GM19351 (cell line): Measurements from ENCODE around the gene PAX5.

Source experiments
- ATAC-seq: cut with Tn5 transposase; IDR thresholded peaks from one replicate; pipeline ENCODE4 v1.9.1; 2021; ENCODE audit warnings: mild to moderate bottlenecking, moderate library complexity; ENCODE audit not compliant: unreplicated experiment

PAX5 gene

DNA sequence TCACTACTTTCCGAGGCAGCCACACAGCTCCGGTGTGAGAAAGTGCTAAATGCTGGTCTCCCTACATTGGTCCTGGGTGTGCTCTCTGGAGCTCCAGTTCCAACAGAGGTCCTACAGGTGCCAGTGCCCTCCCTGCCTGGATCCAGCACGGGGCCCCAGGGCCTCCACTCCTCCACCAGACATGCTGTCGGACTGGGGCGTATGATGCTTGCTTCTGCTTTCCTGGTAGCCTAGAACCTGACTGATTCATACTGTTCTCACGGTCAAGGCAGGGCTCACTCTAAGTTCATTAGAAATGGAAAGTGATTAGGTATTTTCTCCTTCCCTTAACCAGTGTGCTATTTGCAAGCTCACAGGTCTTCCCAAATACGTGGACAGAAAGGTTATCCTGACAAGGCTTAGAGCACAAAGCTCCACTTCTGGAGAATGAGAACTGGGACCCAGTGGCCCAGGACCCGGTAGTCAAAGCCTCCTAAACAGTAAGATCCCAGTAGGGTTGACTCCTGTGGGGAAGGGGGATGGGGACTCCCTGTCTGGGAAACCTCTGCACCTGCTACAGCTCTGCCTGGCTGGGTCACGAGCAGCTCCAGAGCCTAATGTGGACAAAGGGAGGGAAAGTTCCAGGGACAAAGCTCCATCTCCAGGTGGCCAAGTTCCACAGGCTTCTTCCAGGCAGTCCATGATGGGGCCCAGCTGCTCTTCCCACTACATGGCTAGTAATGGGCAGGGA, 98.1 kb downstream of the PAX5 start:
- peak; percentile 88 for ATAC-seq

DNA sequence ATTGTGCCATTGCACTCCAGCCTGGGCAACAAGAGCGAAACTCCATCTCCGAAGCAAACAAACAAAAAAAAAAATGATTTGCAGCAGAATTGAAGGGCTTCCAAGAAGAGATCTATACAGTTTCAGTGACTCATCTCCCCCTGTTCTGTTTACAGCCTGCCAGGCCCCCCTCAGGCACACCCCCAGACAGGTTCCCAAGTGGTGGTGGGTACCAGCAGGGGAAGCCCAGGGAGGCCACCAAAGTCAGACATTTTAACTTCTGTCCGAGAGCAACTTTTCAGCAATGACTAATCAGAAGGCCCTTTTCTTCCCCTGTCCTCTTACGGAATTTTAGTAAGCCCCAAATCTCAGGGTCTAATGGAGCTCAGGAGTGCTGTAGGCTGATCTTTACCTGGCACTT, 98.7 kb downstream of the PAX5 start:
- peak; percentile 29 for ATAC-seq

DNA sequence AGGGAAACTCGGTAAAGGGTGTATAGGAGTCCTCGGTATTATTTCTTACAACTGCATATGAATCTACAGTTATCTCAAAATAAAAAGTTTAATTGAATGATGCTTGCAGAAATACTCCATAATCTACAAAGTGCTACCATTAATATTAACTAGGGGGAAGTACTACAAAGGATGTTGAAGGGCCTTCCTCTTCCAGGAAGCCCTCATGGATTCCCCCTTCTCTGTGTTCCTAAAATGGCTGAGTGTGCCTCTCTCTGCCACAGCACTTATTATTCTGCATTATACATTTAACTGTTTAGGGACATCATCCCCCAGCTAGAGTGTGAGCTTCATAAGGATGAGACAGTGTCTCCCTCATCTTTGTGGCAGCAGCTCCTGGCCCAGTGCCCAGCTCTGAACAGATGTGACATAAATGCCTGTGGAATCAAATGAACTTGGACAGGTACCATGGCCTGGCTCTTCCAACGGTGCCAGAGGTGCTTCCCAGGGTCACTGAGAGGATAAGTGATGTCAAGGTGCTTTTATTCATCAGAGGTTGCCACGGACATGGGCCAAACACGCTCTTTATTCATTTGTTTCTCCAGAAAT, 99.5 kb downstream of the PAX5 start:
- ATAC-seq = no peak

DNA sequence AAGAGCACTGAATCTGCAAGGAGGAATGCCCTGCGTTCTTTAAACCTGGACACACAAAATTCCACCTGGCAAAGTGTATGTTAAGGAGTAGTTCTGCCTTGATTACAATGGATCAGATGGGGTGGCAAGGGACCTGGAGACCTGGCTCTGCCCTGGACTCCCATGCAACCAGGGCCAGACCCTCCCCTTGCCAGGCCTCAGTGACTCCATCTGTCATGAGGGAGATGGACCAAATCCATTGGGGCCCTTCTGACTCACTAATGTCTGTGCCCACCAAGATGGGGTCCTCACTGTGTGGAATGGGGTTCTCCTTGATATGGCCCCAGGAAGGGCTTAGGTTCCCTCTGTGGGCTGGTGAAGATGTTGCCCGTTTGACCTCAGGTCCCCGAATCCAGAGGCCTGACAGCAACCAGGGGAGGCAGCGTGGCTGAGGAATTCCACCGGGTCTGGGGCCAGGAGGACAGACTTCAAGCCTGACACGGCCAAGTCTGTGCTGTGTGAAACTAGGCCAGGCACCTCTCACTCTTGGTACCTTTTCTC, 100.3 kb downstream of the PAX5 start:
- ATAC-seq = no peak

DNA sequence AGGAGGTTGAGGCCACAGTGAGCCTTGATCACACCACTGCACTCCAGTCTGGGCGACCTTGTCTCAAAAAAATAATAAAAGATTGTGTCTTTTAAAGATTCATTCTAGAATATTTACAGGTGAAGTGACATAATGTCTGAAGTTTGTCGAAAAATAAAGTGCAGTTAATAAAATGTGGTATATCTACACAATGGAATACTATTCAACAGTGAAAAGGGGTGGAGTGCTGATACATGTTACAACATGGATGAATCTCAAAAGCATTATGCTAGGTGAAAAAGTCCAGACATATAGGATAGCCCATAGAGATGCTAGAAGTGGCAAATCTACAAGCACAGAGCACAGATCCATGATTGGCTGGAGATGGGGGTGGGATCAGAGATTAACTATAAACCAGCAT, 101.9 kb downstream of the PAX5 start:
- no peak for ATAC-seq

DNA sequence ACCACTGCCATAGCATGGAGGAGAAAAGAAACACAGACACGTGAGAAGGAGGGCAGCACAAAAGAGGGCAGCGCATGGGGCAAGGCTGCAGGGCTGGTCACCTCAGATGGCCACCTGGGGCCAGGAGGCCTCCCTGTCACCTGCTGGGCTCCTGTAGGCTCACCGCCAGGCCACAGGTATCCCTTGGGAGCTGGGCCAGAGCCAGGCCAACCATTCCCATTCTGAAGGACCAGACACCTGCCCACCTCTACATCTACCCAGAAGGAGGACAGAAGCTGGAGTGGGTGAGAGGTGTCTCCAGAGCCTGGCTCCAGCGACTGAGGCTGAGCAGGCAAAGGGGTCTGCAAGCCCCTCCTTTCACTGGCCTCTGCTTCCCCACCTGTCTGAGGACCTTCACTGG, 103.1 kb downstream of the PAX5 start:
- no peak for ATAC-seq

DNA sequence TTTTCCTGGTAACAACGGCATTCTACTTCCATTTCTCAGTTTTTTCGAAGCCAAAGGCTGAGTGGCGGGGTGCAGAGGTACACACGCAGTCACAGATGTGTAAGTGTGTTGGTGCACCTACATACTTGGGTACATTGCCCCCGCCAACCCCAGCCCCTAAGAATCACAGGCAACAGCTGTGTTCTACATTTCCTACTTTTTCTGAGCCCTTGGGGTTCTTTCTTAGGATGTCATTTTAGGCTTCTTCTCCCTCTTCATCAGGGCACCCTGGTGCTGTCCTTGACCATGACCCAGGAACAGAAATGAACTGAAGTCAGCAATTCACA, 104.8 kb downstream of the PAX5 start:
- ATAC-seq = no peak

DNA sequence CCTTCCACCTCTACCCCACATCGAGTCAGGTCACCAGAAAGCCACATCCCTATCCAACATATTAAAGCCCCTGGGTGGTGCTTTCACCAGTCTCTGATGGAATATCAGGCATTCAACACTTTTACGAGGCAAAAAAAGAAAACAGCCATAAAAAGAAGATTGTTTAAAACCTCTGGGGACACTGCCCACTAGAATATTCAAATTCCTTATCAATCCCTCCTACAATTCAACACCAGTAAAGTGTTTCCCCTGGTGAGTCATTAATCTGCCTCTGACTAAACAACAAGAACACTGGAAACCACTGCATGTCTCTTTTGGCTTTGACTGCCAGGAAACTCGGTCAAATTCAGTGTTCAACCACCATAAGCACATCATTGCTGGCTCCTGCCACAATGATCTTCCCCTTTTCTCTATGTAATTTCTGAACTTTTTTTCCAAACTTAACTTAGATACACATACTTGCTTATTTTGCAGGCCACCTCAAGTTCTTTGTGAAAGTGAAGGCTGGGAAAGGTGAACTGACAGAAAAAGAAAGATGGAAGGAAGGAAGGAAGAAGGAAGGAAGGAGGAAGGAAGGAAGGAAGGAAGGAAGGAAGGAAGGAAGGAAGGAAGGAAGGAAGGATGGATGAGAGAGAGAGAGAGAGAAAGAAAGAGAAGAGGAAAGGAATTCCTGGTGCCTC, 105.3 kb downstream of the PAX5 start:
- peak; percentile 55 for ATAC-seq

DNA sequence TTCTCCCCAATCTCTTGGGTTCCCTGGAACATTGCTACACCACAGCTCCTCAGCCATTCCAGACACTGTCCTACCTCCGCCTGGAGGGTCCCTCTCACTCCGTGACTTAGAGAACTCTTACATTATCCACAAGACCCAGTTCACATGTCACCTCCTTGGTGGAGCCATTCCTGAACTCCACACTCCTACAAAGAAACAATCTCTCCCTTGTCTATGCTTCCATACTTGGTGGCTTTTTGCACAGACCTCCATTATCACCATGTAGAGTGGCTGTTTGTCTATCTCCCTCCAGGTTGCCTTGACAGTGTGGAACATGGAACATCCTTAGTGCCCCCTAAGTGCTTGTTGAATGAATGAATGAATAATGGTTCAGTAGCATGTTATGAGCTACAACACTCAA, 105.9 kb downstream of the PAX5 start:
- no peak for ATAC-seq

DNA sequence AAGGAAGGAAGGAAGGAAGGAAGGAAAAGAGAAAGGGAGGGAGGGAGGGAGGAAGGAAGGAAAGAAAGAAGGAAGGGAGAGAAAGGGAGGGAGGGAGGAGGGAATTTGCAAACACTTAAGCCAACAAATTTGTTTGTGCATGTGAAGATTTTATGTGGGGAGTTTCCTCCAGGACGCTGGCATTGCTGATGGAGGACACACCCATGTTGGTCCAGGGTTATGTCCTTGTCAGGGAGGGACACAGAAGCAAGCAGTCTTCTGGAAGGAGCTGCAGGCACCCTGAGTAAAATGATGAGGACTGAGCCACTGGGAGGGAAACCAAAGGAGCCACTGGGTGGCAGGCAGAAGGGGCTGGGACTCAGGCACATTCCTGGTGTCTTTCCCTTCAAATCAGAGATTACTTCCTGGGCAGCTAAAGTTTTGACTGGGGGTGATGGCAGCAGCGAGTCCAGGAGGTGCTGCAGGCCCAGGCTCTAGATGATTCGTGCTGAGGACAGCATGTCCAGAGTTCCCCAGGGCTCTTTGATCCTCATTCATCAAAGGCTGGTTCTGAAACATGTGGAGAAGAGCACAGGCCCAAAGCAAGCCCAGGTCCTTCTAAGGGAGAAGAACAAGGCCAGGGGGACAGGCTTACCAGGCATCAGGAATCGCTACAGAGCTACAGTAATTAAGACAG, 109.2 kb downstream of the PAX5 start:
- ATAC-seq = no peak

DNA sequence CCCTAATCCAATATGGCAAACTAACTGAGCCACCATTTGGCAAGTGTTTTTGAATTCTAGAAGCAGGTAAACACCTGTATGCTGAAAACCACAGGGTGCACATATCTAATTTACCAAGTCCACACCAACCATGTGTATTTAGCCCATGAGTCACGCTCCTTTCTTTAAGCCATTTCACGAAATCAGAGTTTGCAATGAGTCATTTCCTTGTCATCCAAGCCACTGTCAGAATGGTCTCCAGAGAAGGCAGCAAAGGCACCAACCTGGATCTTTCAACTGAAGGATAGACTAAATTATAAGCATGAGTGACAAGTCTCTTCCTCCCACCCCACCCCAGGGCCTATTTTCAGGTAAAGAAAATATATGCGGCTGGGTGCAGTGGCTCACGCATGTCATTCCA, 110.0 kb downstream of the PAX5 start:
- peak; percentile 51 for ATAC-seq

DNA sequence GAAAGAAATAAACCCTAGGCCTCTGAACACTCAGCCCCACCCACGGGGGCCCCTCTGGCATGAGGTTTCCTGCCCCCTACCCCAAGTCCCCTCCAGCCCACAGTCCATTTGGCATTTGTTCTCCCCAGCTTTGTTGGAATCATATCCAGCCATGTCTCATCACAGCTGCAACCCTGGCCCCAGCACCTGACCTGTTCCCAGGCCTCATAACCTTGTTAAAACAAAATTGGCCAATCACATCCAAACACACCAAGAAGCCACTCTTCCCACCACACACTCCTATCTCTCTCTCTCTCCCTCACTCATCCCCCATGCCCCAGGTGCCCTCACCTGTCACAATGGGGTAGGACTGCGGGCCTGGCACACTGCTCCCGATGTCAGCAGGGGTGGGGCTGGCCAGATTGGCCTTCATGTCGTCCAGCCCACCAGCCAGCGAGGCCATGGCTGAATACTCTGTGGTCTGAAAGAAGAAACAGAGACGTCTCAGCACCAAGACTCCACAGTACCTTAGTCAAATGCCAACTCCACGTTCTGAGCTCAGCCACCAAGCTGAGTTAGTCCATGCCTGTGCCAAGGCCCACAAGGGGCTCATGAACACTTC, 110.9 kb downstream of the PAX5 start:
- no peak for ATAC-seq

DNA sequence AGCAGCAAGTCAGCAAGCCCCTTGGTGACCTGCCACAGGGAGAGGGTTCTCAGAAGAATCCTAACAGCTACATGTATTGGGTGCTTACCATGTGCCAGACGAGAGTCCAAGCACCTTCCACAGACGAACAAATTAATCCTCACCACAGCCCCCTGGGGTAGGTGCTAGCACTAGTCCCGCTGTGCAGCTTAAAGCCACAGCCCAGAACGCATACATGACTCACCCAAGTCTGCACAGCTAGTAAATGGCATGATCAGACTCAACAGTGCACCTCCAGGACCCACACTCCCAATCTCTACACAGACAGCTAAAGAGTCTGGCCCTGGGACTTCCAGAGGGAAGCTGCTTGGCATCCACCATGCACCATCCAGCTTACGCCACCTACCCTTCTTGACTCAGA, 111.5 kb downstream of the PAX5 start:
- ATAC-seq = no peak

DNA sequence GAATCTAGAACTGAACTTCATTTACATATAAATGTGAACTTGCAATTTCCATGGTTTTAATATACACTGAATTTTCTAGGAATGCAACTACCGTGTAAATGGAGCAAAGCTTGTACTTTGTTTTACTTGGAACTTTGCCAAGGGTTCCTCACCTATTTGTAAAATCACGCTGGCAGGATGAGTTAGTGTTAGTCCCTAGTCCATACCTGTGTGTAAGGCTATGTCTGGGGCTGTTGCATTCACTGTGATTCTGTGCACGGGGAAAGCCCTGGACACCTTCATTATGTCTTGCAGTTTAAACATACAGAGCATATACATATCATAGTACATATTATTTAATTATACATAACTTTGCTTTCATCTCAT, 119.9 kb downstream of the PAX5 start:
- ATAC-seq = no peak

DNA sequence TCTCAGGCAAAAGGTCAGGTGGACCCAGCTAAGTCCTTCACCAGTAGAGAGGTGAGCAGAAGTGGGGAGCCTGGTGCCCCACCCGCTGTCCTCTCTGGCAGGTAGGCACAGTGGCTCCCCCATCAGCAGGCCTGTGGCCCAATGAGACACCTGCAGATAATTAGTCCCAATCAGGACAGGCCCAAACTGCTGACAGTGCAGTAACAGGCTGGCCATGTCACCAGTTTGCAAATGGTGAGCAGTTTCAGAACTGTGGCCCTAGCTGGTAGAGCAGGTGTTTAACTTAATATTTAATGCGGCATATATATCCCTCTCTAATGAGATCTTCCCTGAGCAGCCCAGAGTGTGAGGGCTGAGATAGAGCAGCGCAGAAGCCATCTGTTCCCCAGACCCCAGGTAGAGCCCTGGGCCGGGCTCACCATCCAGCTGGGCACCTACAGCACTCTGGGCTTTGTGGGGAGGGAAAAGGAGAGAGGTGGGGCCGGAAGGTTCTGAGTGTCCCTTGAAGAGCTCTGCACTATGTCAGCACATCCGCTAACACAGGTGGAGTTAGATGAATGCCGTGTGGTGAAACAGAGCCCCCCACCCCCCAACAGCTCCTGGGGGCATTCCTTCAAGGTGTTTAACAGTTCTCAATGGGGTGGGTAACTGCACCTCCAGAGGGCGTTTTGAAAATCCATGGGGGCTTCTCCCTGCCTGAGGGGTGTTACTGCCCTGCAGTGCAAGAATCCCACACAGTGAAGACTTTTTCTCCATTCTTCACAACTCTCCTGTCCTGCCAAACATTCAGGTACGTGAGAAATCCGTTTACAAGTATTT, 120.5 kb downstream of the PAX5 start:
- no peak for ATAC-seq

DNA sequence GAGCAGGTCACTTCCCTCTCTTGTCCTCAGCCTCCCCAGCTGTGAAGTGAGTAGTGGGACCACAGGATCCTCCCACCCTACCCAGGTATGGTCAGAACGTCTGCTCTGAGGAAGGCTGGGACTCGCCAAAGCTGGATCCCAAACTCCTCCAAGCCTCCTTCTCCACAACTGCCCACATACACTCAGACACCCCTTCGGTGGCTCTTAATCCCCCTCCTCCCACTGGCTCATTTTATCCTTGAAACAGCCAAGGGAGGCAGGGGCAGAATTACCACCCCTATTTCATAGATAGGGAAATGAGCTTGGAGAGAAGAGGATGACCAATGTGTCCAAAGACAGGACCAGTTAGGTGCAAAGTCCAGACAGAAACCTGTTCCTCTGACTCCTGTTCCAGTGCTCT, 121.4 kb downstream of the PAX5 start:
- ATAC-seq = no peak

DNA sequence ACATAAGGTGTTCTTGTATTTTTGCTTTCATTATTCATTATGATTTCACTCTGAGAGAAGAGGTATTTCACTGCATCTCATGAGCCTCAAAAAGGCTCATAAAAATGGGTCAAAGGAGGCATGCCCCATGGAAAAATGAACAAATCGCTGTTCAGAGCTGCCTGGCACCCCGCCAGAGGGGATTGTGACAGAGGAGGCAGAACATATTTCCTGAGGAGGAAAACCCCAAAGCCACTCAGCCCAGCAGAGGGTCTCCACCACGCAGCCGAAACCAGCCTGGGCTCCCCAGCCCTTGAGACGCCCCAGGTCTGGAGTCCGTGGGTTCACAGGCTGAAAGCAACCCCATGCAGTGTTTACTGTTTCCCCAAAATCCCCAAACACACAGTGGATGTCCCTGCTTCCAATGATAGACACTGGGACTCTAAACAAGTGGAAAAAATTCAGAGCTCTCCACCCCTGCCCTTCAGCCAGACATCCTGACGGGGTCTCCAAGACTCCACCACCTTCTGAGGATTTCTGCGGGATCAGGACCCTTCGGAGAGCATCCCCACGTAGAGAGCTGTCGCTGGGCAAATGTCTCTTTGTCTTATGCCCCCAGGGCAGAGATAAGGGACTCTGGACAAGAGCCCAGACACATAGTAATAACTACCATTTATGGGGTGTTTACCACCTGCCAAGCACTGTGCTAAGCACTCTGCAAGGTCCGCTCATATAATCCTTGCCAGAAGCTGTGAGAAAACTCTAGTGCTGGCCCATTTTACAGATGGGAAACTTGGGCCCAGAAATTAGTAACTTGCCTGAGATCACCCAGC, 122.3 kb downstream of the PAX5 start:
- ATAC-seq = no peak

DNA sequence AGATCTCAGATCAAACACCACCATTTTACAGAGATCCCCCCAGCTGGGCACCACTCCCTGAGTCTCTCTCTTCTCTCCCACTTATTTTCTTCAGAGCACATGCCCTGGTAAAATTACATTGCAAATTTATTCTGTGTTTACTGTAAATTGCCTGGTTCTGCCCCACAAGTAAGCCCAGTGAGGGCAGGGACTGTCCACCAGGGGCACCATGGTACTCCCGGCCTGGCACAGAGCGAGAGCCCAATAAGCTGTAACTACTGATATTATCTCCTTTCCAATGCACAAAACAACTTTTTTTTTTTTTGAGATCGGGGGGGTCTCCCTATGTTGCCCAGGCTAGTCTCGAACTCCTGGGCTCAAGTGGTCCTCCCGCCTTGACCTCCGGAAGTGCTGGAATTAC, 123.0 kb downstream of the PAX5 start:
- no peak for ATAC-seq

DNA sequence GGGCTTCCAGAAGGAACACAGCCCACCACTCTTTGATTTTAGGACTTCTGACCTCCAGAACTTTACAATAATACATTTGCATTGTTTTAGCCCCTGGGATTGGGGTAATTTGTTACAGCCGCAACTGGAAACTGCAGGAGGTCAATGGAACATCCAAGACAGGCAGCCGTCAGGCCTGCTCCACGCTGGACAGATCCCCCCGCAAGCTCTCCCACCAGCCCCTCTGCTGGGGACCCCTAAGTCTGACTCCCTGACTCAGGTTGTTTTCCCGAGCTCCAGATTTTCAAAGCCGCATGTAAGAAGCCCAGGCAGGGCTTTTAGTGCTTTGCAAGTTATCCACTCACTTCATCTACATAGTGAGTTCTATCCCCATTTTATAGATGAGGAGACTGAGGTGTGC, 127.6 kb downstream of the PAX5 start:
- ATAC-seq = no peak
